ENCODE data around the gene DENND2C.
"Not testable (repeated sequence)": the region's sequence is repeated elsewhere in the genome, so short reads cannot be mapped to it uniquely, and the experiment has no call there.

The DENND2C gene

DNA sequence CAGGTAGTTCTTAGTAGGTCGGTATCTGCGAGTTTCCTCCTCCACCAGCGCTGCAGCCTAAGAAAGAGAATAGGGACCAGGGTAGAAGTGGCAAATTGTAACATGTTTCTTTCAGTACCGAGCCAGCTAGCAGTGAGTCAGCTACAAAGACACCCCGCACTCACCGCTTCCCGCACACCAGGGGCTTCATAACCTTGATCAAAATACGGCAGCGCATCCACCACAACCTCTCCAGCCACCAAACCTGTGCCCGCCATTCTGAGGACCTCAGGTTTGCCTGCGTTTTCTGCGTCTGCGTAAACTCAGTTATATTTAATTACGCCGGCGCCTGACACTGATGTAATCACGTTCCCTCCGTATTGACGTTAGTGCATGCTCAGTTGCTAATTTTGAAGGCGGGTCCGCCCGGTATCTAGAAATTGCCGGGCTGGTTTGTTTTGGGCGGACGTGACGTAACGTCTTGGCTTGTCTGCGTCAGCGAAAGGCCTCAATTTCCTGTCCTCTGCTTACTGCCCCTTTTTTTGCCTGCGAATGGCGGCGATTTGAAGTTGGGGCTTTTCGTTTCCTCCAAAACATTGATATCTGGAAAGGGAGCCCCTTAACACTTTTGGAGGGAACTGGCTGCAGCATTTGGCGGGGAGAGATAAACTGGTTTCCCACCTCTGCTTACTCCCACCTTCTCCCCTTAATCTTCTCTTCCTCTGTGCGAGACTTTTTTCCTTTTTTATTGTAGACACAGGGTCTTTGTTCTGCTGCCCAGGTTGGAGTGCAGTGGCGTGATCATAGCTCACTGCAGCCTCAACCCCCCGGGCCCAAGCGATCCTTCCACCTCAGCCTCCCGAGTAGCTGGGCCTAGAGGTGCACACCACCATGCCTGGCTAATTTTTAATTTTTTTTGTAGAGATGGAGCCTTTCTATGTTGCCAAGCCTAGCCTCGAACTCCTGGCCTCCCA lies 88.2 kb downstream of the DENND2C start, which contains the start of gene BCAS2:
Gene BCAS2, minus strand, starts transcription at position 281 of the 953 bp plus-strand sequence. Its CDS starts 24 bp downstream, at position 257.
- H3K27me3 ChIP-seq (ENCODE audit: control insufficient read depth, insufficient read depth, low read length), result no peaks in the 10 kb centered on the region
- H3K4me1 ChIP-seq (ENCODE audit: control insufficient read depth, insufficient read depth, low read length), result no peaks in the 10 kb centered on the region
- peak within 1 kb of the TSS; percentile 97 for H3K4me3 ChIP-seq (ENCODE audit: low read length)
- no peaks in the 10 kb centered on the region for H3K9me3 ChIP-seq (ENCODE audit: control insufficient read depth, insufficient read depth, low read length)
- no peak within 1 kb of the TSS for H3K27ac ChIP-seq (ENCODE audit: low read length)
- WGBS (ENCODE audit: insufficient coverage, insufficient read length), result no CpG with 5 or more reads among the region's 40 CpGs
- peaks cover 3% of the 10 kb centered on the region; the same call in 1 of the 2 replicates for H3K36me3 ChIP-seq (ENCODE audit: control insufficient read depth, insufficient read depth, low read length)
- DNase-seq (ENCODE audit: low read depth, low spot score), result peak; percentile 94

DNA sequence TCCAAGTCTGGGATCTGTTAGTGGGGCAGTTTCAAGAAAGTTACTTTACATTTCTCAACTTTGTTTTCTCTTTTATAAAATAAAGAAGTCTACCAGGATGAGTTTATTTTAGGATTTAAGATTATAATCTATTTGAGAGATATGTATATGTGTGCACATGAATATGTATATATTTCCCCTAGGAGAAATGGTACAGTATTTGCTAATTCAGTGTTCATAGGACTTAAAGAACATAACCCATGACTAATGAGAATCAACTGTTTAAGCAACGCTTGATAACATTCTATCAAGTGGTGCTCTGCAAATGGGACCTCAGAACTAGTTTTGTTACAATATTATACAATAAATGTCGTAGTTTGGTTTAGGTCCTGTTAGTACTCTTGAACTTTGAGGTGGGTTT lies 95.5 kb downstream of the DENND2C start:
- H3K4me3 ChIP-seq (ENCODE audit: low read length), result no peak overlapping the region
- no peak for DNase-seq (ENCODE audit: low read depth, low spot score)
- H3K27ac ChIP-seq (ENCODE audit: low read length), result no peak overlapping the region
- no peaks in the 10 kb centered on the region for H3K9me3 ChIP-seq (ENCODE audit: control insufficient read depth, insufficient read depth, low read length)
- H3K27me3 ChIP-seq (ENCODE audit: control insufficient read depth, insufficient read depth, low read length), result no peaks in the 10 kb centered on the region
- H3K36me3 ChIP-seq (ENCODE audit: control insufficient read depth, insufficient read depth, low read length), result peaks cover 11% of the 10 kb centered on the region
- H3K4me1 ChIP-seq (ENCODE audit: control insufficient read depth, insufficient read depth, low read length), result no peaks in the 10 kb centered on the region
- WGBS (ENCODE audit: insufficient coverage, insufficient read length), result no CpG with 5 or more reads among the region's 2 CpGs

DNA sequence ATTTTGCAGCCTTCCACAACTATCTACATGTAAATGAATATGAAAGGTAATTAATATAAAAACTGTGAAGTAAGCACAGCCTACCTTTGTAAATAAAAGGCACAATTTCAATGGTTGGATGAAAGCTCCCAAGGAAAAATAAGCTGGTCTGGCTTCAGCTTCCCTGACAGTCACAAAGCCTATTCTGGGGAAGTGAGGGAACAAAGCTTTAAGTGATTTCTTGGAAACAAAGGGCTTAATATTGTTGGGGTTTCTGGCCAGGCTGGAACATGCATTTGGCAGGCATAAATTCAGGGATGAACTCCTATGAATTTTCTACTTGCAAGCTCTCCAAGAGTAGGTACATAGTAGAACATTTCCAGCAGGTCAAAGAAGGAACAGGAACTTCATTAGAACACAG lies 105.7 kb downstream of the DENND2C start:
- H3K36me3 ChIP-seq (ENCODE audit: control insufficient read depth, insufficient read depth, low read length), result peaks cover 3% of the 10 kb centered on the region; the same call in 1 of the 2 replicates
- H3K4me3 ChIP-seq (ENCODE audit: low read length), result no peak overlapping the region

GRCh38 chr1:114562978-114563510 lies 106.8 kb downstream of the DENND2C start:
- WGBS (ENCODE audit: insufficient coverage, insufficient read length), result no CpG with 5 or more reads among the region's 3 CpGs

More for the DNA sequence above, 105.7 kb downstream of the DENND2C start:
- Histone ChIP-seq H3K27me3 (ENCODE audit: control insufficient read depth, insufficient read depth, low read length) (no peaks in the 10 kb centered on the region), H3K9me3 (ENCODE audit: control insufficient read depth, insufficient read depth, low read length) (no peaks in the 10 kb centered on the region), H3K4me1 (ENCODE audit: control insufficient read depth, insufficient read depth, low read length) (no peaks in the 10 kb centered on the region), H3K27ac (ENCODE audit: low read length) (no peak overlapping the region)
- no peak for DNase-seq (ENCODE audit: low read depth, low spot score)

GRCh38 chr1:114561333-114561732 lies 108.5 kb downstream of the DENND2C start:
- no CpG with 5 or more reads among the region's 1 CpG for WGBS (ENCODE audit: insufficient coverage, insufficient read length)
- Histone ChIP-seq H3K9me3 (ENCODE audit: control insufficient read depth, insufficient read depth, low read length) (no peaks in the 10 kb centered on the region), H3K36me3 (ENCODE audit: control insufficient read depth, insufficient read depth, low read length) (no peaks in the 10 kb centered on the region; the same call in 1 of the 2 replicates), H3K4me3 (ENCODE audit: low read length) (no peak overlapping the region), H3K27me3 (ENCODE audit: control insufficient read depth, insufficient read depth, low read length) (no peaks in the 10 kb centered on the region), H3K27ac (ENCODE audit: low read length) (no peak overlapping the region), H3K4me1 (ENCODE audit: control insufficient read depth, insufficient read depth, low read length) (no peaks in the 10 kb centered on the region)
- no peak for DNase-seq (ENCODE audit: low read depth, low spot score)

More at GRCh38 chr1:114562978-114563510, 106.8 kb downstream of the DENND2C start:
- not testable (repeated sequence) for H3K4me3 ChIP-seq (ENCODE audit: low read length); H3K4me1 ChIP-seq (ENCODE audit: control insufficient read depth, insufficient read depth, low read length); H3K27me3 ChIP-seq (ENCODE audit: control insufficient read depth, insufficient read depth, low read length); H3K27ac ChIP-seq (ENCODE audit: low read length); H3K9me3 ChIP-seq (ENCODE audit: control insufficient read depth, insufficient read depth, low read length); DNase-seq (ENCODE audit: low read depth, low spot score); H3K36me3 ChIP-seq (ENCODE audit: control insufficient read depth, insufficient read depth, low read length)

DNA sequence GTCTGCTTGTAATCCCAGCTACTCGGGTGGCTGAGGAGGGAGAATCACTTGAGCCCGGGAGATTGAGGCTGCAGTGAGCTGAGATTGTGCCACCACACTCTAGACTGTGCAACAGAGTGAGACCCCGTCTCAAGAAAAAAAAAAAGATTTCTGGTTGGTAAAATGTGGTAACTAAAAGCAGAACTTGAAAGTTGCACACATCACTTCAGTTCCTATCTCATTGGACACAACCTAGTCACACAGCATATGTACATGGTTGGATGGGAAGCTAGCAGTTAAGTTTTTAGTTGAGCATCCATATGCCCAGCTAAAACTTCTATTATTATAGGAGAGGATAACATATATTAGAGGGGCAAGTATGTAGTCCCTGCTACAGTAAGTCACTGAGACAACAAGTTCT lies 110.5 kb downstream of the DENND2C start:
- Histone ChIP-seq H3K4me3 (ENCODE audit: low read length) (no peak overlapping the region), H3K36me3 (ENCODE audit: control insufficient read depth, insufficient read depth, low read length) (no peaks in the 10 kb centered on the region), H3K9me3 (ENCODE audit: control insufficient read depth, insufficient read depth, low read length) (no peaks in the 10 kb centered on the region), H3K27ac (ENCODE audit: low read length) (no peak overlapping the region), H3K4me1 (ENCODE audit: control insufficient read depth, insufficient read depth, low read length) (no peaks in the 10 kb centered on the region), H3K27me3 (ENCODE audit: control insufficient read depth, insufficient read depth, low read length) (no peaks in the 10 kb centered on the region)
- DNase-seq (ENCODE audit: low read depth, low spot score), result no peak
- no CpG with 5 or more reads among the region's 3 CpGs for WGBS (ENCODE audit: insufficient coverage, insufficient read length)

GRCh38 chr1:114558544-114558943 lies 111.3 kb downstream of the DENND2C start:
- Histone ChIP-seq H3K4me3 (ENCODE audit: low read length) (no peak overlapping the region), H3K4me1 (ENCODE audit: control insufficient read depth, insufficient read depth, low read length) (no peaks in the 10 kb centered on the region), H3K27ac (ENCODE audit: low read length) (no peak overlapping the region), H3K9me3 (ENCODE audit: control insufficient read depth, insufficient read depth, low read length) (no peaks in the 10 kb centered on the region), H3K27me3 (ENCODE audit: control insufficient read depth, insufficient read depth, low read length) (no peaks in the 10 kb centered on the region), H3K36me3 (ENCODE audit: control insufficient read depth, insufficient read depth, low read length) (no peaks in the 10 kb centered on the region)
- WGBS (ENCODE audit: insufficient coverage, insufficient read length), result no CpG with 5 or more reads among the region's 1 CpG
- no peak for DNase-seq (ENCODE audit: low read depth, low spot score)

GRCh38 chr1:114554577-114554976 lies 115.3 kb downstream of the DENND2C start:
- no CpG with 5 or more reads among the region's 2 CpGs for WGBS (ENCODE audit: insufficient coverage, insufficient read length)

DNA sequence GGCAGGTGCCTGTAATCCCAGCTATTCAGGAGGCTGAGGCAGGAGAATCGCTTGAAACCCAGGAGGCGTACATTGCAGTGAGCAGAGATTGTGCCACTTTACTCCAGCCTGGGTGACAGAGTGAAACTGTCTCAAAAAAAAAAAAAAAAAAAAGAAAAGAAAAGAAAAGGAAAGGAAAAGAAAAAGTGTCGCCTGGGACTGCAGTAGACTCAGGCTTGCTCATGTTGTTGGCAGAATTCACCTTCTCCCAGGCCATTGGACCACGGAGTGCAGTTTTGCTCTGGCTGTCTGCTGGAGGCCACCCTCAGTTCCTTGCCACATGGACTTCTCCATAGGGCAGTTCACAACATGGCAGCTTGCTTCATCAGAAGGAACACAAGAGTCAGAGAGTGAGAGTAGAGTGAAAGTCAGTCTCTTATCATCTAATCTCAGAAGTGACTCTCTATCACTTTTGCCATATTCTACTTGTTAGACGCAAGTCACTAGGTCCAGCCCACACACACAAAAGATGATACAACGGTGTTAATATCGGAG lies 117.7 kb downstream of the DENND2C start:
- H3K4me3 ChIP-seq (ENCODE audit: low read length), result no peak overlapping the region
- H3K4me1 ChIP-seq (ENCODE audit: control insufficient read depth, insufficient read depth, low read length), result no peaks in the 10 kb centered on the region
- DNase-seq (ENCODE audit: low read depth, low spot score), result no peak
- no peaks in the 10 kb centered on the region for H3K9me3 ChIP-seq (ENCODE audit: control insufficient read depth, insufficient read depth, low read length)
- H3K36me3 ChIP-seq (ENCODE audit: control insufficient read depth, insufficient read depth, low read length), result no peaks in the 10 kb centered on the region
- H3K27me3 ChIP-seq (ENCODE audit: control insufficient read depth, insufficient read depth, low read length), result no peaks in the 10 kb centered on the region
- no peak overlapping the region for H3K27ac ChIP-seq (ENCODE audit: low read length)
- no CpG with 5 or more reads among the region's 7 CpGs for WGBS (ENCODE audit: insufficient coverage, insufficient read length)

More at GRCh38 chr1:114554577-114554976, 115.3 kb downstream of the DENND2C start:
- Histone ChIP-seq H3K36me3 (ENCODE audit: control insufficient read depth, insufficient read depth, low read length) (no peaks in the 10 kb centered on the region), H3K27ac (ENCODE audit: low read length) (no peak overlapping the region), H3K27me3 (ENCODE audit: control insufficient read depth, insufficient read depth, low read length) (no peaks in the 10 kb centered on the region), H3K4me3 (ENCODE audit: low read length) (no peak overlapping the region), H3K4me1 (ENCODE audit: control insufficient read depth, insufficient read depth, low read length) (no peaks in the 10 kb centered on the region), H3K9me3 (ENCODE audit: control insufficient read depth, insufficient read depth, low read length) (no peaks in the 10 kb centered on the region)
- DNase-seq (ENCODE audit: low read depth, low spot score), result no peak

DNA sequence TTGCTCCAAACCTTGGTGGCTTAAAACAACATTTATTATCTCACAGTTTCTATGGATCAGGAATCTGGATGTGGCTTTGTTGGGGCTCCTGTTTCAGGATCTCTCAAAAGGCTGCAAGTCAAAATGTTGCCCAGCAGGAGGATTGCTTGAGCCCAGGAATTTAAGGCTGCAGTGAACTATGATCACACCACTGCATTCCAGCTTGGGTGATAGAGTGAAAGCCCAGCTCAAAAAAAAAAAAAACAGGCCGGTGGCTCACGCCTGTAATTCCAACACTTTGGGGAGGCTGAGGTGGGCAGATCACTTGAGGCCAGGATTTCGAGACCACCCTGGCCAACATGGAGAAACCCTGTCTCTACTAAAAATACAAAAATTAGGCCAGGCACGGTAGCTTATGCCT lies 118.4 kb downstream of the DENND2C start:
- no peaks in the 10 kb centered on the region for H3K27me3 ChIP-seq (ENCODE audit: control insufficient read depth, insufficient read depth, low read length)
- no peaks in the 10 kb centered on the region for H3K9me3 ChIP-seq (ENCODE audit: control insufficient read depth, insufficient read depth, low read length)
- no peak overlapping the region for H3K27ac ChIP-seq (ENCODE audit: low read length)
- no peaks in the 10 kb centered on the region for H3K4me1 ChIP-seq (ENCODE audit: control insufficient read depth, insufficient read depth, low read length)
- peak; percentile 4 for DNase-seq (ENCODE audit: low read depth, low spot score)
- H3K4me3 ChIP-seq (ENCODE audit: low read length), result no peak overlapping the region
- no peaks in the 10 kb centered on the region for H3K36me3 ChIP-seq (ENCODE audit: control insufficient read depth, insufficient read depth, low read length)
- WGBS (ENCODE audit: insufficient coverage, insufficient read length), result no CpG with 5 or more reads among the region's 4 CpGs
